DND-41 (cell line): ENCODE results near the gene SLC35C1.
A peak's percentile ranks its signal among the peaks of the same experiment; 100 is the strongest.

Experiments used
- ATAC-seq: fragments of 200-7000 bp; cut with Tn5 transposase; 3 replicates; pipeline ENCODE4 v1.9.1; 2021; ENCODE audit warnings: low read depth; ENCODE audit not compliant: insufficient read depth
- DNase-seq: peaks from one replicate; pipeline ENCODE4 v3.0.0-alpha.2; 2020
- H2AFZ ChIP-seq: 2 replicates; pipeline ENCODE4 v1.6.0; 2012; ENCODE audit warnings: low read depth, low read length
- H3K27ac ChIP-seq: 2 replicates; pipeline ENCODE4 v1.5.1; 2012; ENCODE audit warnings: low read length, inconsistent platforms
- H3K27me3 ChIP-seq: fragments of 200-600 bp; sonication (generic); 2 replicates; pipeline ENCODE4 v1.6.0; 2012; ENCODE audit warnings: low read length, mild to moderate bottlenecking, inconsistent platforms; ENCODE audit not compliant: insufficient read depth, poor library complexity
- H3K36me3 ChIP-seq: 2 replicates; pipeline ENCODE4 v1.5.1; 2012; ENCODE audit warnings: low read length, inconsistent platforms; ENCODE audit not compliant: insufficient read depth
- H3K4me1 ChIP-seq: 2 replicates; pipeline ENCODE4 v1.5.1; 2012; ENCODE audit warnings: mild to moderate bottlenecking, low read length; ENCODE audit not compliant: insufficient read depth
- H3K4me2 ChIP-seq: 2 replicates; pipeline ENCODE4 v1.6.0; 2012; ENCODE audit warnings: mild to moderate bottlenecking, moderate library complexity, low read length, inconsistent platforms; ENCODE audit not compliant: insufficient read depth
- H3K4me3 ChIP-seq, 2 experiments: fragments of 200-600 bp in 1 of 2; shearing (Covaris generic) in 1 of 2; 2 replicates each; pipeline ENCODE4 v1.5.1; 2012 to 2016; ENCODE audit warnings: inconsistent platforms in 2 of 2, low read length in 2 of 2, mild to moderate bottlenecking in 2 of 2, low read depth in 1 of 2, moderate library complexity in 1 of 2
- H3K79me2 ChIP-seq: 2 replicates; pipeline ENCODE4 v1.6.0; 2012; ENCODE audit warnings: low read length, inconsistent platforms; ENCODE audit not compliant: insufficient read depth
- H3K9ac ChIP-seq: 2 replicates; pipeline ENCODE4 v1.6.0; 2012; ENCODE audit warnings: low read depth, mild to moderate bottlenecking, inconsistent platforms, low read length, moderate library complexity
- H3K9me3 ChIP-seq: 2 replicates; pipeline ENCODE4 v1.5.1; 2012; ENCODE audit warnings: low read length, moderate library complexity, mild to moderate bottlenecking, inconsistent platforms; ENCODE audit not compliant: insufficient read depth, severe bottlenecking
- H4K20me1 ChIP-seq: 2 replicates; pipeline ENCODE4 v1.6.0; 2012; ENCODE audit warnings: low read length; ENCODE audit not compliant: insufficient read depth
- CTCF ChIP-seq: IDR thresholded peaks from 2 replicates; pipeline ENCODE4 v1.5.1; 2012; ENCODE audit warnings: borderline replicate concordance, low read length, moderate library complexity, mild to moderate bottlenecking; ENCODE audit not compliant: poor library complexity, severe bottlenecking; ENCODE audit errors: extremely low read depth
- EZH2 ChIP-seq: IDR thresholded peaks from 3 replicates; pipeline ENCODE4 v1.6.1; 2012; ENCODE audit warnings: borderline replicate concordance, low read depth, mild to moderate bottlenecking, moderate library complexity, low read length, inconsistent platforms; ENCODE audit not compliant: severe bottlenecking

The SLC35C1 gene

GRCh38 chr11:45802531-45803317, 2.2 kb upstream of the SLC35C1 start:
- no peaks in the 10 kb centered on the region for H3K9me3 ChIP-seq
- H3K27ac ChIP-seq = no peak overlapping the region
- peaks cover 10% of the 10 kb centered on the region; the same call in 1 of the 2 replicates for H3K36me3 ChIP-seq
- peaks cover 26% of the 10 kb centered on the region for H3K79me2 ChIP-seq
- no peak overlapping the region for H2AFZ ChIP-seq
- no peak overlapping the region for H3K4me2 ChIP-seq
- H3K4me1 ChIP-seq = peaks cover 36% of the 10 kb centered on the region
- H3K4me3 ChIP-seq = no peak overlapping the region
- peaks cover 6% of the 10 kb centered on the region for H4K20me1 ChIP-seq
- DNase-seq (no peak), ATAC-seq (no peak)
- H3K27me3 ChIP-seq = no peaks in the 10 kb centered on the region
- H3K9ac ChIP-seq = no peak overlapping the region
- no peak for TF ChIP-seq CTCF
- TF ChIP-seq EZH2 = no peak

DNA sequence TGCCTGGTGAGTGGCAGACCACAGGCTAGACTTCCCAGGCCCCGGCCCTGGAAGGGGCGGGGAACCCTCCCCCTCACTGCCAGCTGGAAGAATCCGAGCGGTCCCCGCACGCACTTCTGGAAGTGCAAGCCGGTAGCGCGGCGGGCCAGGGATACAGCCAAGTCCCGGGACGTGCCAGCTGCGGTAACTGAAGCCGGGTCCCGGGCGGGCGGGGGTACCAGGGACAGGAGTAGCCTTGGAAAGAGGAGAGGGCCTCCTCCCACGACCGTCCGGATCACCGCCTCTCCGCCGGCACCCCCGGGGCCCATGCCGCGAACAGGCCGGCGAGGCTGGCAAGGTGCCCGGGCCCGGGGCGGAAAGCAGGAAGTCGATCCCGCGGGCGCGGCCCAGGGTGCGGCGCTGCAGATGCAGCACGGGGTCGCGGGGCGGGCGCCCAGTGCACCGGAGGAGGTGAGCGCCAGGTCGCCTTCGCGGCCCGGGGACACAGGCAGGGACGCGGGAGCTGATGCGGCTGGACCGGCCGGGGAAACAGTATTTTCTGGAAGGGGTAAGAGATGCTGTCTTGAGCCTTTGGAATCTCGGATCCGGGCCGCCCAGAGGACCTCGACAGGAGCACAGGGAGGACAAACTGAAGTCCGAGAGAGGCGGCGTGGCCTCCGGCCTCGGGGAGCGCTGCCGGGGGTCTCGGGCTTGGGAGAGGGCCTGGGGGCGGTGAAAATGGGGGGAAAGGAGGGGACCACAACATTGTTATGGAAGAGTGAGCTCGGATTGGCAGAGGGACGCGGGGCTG, 783 bp upstream of the SLC35C1 start:
- peak; percentile 46 for ATAC-seq

GRCh38 chr11:45805305-45806071, 539 bp downstream of the SLC35C1 start:
- H4K20me1 ChIP-seq = peaks cover 10% of the 10 kb centered on the region
- peak overlapping the region; percentile 51 to 78; a peak in 3 of 4 replicates for H3K4me3 ChIP-seq
- H2AFZ ChIP-seq = peak overlapping the region; percentile 65
- ATAC-seq = peak; percentile 60
- DNase-seq = no peak
- H3K4me2 ChIP-seq = peak overlapping the region; percentile 83
- no peaks in the 10 kb centered on the region for H3K27me3 ChIP-seq
- H3K4me1 ChIP-seq = peaks cover 55% of the 10 kb centered on the region
- H3K79me2 ChIP-seq = peaks cover 39% of the 10 kb centered on the region
- H3K36me3 ChIP-seq = peaks cover 31% of the 10 kb centered on the region
- no peaks in the 10 kb centered on the region for H3K9me3 ChIP-seq
- H3K9ac ChIP-seq = peak overlapping the region; percentile 85
- peak overlapping the region; percentile 70 for H3K27ac ChIP-seq
- TF ChIP-seq EZH2 = no peak
- TF ChIP-seq CTCF = no peak

More for the DNA sequence above, 783 bp upstream of the SLC35C1 start:
- peaks cover 48% of the 10 kb centered on the region for H3K4me1 ChIP-seq
- H3K36me3 ChIP-seq = peaks cover 19% of the 10 kb centered on the region
- H3K27me3 ChIP-seq = no peaks in the 10 kb centered on the region
- no peaks in the 10 kb centered on the region for H3K9me3 ChIP-seq
- DNase-seq = peak; percentile 70
- peak overlapping the region; percentile 85 for H3K9ac ChIP-seq
- H3K4me3 ChIP-seq = peak overlapping the region; percentile 51 to 78
- peaks cover 33% of the 10 kb centered on the region for H3K79me2 ChIP-seq
- H3K4me2 ChIP-seq = peak overlapping the region; percentile 83
- TF ChIP-seq EZH2 (no peak), CTCF (peak; percentile 21)
- peak overlapping the region; percentile 75 for H3K27ac ChIP-seq
- H2AFZ ChIP-seq = peak overlapping the region; percentile 93
- H4K20me1 ChIP-seq = peaks cover 7% of the 10 kb centered on the region
